HCT116 (cell line): ENCODE results near the gene DCTN2. TPM values are rescaled to one million over a fixed set of nuclear protein-coding genes. Genes with fewer than 3 reads are reported as not detected.
"Not testable (repeated sequence)": the region's sequence is repeated elsewhere in the genome, so short reads cannot be mapped to it uniquely, and the experiment has no call there.

Experiments used
- ATAC-seq: fragments of 200-7000 bp; cut with Tn5 transposase; 2 replicates; pipeline ENCODE4 v1.9.1; 2020; ENCODE audit warnings: mild to moderate bottlenecking, moderate library complexity
- BruUV-seq: library from RNA; stranded (reverse); fragments of 400-500 nt; replicated peaks from 2 replicates; lab custom pipeline; 2021; lab: Mats Ljungman, UMichigan
- CTCF ChIA-PET: fragments of 300-600 bp; sonication (Branson Sonifier 250); formaldehyde crosslinking; loops from one replicate; lab custom pipeline; 2021; ENCODE audit warnings: antibody characterized with exemption; lab: Charles Lee
- POLR2A ChIA-PET: fragments of 300-600, 350-600 bp; sonication (Branson Sonifier 250); formaldehyde crosslinking; loops from one replicate; lab custom pipeline; 2021; ENCODE audit warnings: antibody characterized with exemption; lab: Charles Lee
- RAD21 ChIA-PET, 2 experiments: fragments of 300-600 bp; sonication (Branson Sonifier 250); formaldehyde crosslinking; loops; one replicate each; lab custom pipeline; 2023; ENCODE audit warnings: low total read pairs in 2 of 2; ENCODE audit not compliant: uncharacterized antibody in 2 of 2, unreplicated experiment in 2 of 2, low non-redundant PET in 1 of 2; lab: Charles Lee
- DNase-seq: peaks from one replicate; pipeline ENCODE4 v3.0.0-alpha.2; 2010; ENCODE audit warnings: low read depth, low spot score
- H2AFZ ChIP-seq: fragments of 200-600 bp; shearing (Covaris generic), sonication (generic); 2 replicates; pipeline ENCODE4 v1.6.1; 2017; ENCODE audit warnings: low read depth, mixed run types, mixed read lengths, antibody characterized with exemption, low read length; ENCODE audit not compliant: poor library complexity, severe bottlenecking
- H3K27ac ChIP-seq: 2 replicates; pipeline ENCODE4 v1.5.1; 2012; ENCODE audit warnings: low read depth, low read length
- H3K27me3 ChIP-seq: fragments of 200-600 bp; sonication (generic); 2 replicates; pipeline ENCODE4 v1.6.1; 2016; ENCODE audit warnings: mixed run types, low read length, mixed read lengths; ENCODE audit not compliant: insufficient read depth
- H3K36me3 ChIP-seq, 2 experiments: fragments of 200-500 bp in 1 of 2; fragments of 200-600 bp in 1 of 2; sonication (Bioruptor generic) in 1 of 2; sonication (generic) in 1 of 2; 2 replicates each; pipeline versions ENCODE4 v1.5.1 to v1.6.1; 2014 to 2016; ENCODE audit warnings: low read length in 2 of 2, inconsistent platforms in 1 of 2, mixed read lengths in 1 of 2, mixed run types in 1 of 2; ENCODE audit not compliant: insufficient read depth in 2 of 2, control insufficient read depth in 1 of 2
- H3K4me1 ChIP-seq, 2 experiments: fragments of 200-600 bp in 1 of 2; sonication (generic) in 1 of 2; 2 replicates each; pipeline versions ENCODE4 v1.5.1 to v1.6.1; 2012 to 2017; ENCODE audit warnings: low read length in 2 of 2, inconsistent platforms in 1 of 2, mild to moderate bottlenecking in 1 of 2, mixed read lengths in 1 of 2, mixed run types in 1 of 2, moderate library complexity in 1 of 2; ENCODE audit not compliant: insufficient read depth in 2 of 2, control insufficient read depth in 1 of 2
- H3K4me2 ChIP-seq: fragments of 200-600 bp; sonication (generic); 2 replicates; pipeline ENCODE4 v1.6.1; 2017; ENCODE audit warnings: mixed run types, low read length, mixed read lengths
- H3K4me3 ChIP-seq, 2 experiments: fragments of 200-600 bp in 1 of 2; sonication (generic) in 1 of 2; replicated peaks in 1 of 2; 2 replicates each; pipeline ENCODE4 v1.5.1; 2011 to 2016; ENCODE audit warnings: low read length in 2 of 2, control low read depth in 1 of 2, low read depth in 1 of 2, mild to moderate bottlenecking in 1 of 2, mixed read lengths in 1 of 2, mixed run types in 1 of 2
- H3K79me2 ChIP-seq: fragments of 200-600 bp; sonication (generic); 2 replicates; pipeline ENCODE4 v1.6.1; 2017; ENCODE audit warnings: mild to moderate bottlenecking, mixed run types, low read length, moderate library complexity, mixed read lengths; ENCODE audit not compliant: insufficient read depth
- H3K9ac ChIP-seq: fragments of 200-600 bp; sonication (generic); 2 replicates; pipeline ENCODE4 v1.6.1; 2016; ENCODE audit warnings: low read length, mixed read lengths
- H3K9me2 ChIP-seq: fragments of 200-600 bp; sonication (generic), shearing (Covaris generic); 2 replicates; pipeline ENCODE4 v1.6.1; 2017; ENCODE audit warnings: mixed run types, mild to moderate bottlenecking, moderate library complexity; ENCODE audit not compliant: insufficient read depth
- H3K9me3 ChIP-seq, 2 experiments: fragments of 200-500 bp in 1 of 2; fragments of 200-600 bp in 1 of 2; sonication (Bioruptor generic) in 1 of 2; sonication (generic) in 1 of 2; 2 replicates each; pipeline ENCODE4 v1.6.1; 2014 to 2017; ENCODE audit warnings: low read length in 2 of 2, mixed read lengths in 2 of 2, inconsistent platforms in 1 of 2, low read depth in 1 of 2, mild to moderate bottlenecking in 1 of 2, mixed run types in 1 of 2, moderate library complexity in 1 of 2; ENCODE audit not compliant: control insufficient read depth in 1 of 2, insufficient read depth in 1 of 2
- H4K20me1 ChIP-seq: fragments of 200-600 bp; sonication (generic), shearing (Covaris generic); 2 replicates; pipeline ENCODE4 v1.6.1; 2017; ENCODE audit warnings: mixed run types, mild to moderate bottlenecking, moderate library complexity; ENCODE audit not compliant: insufficient read depth
- ELF1 ChIP-seq: IDR thresholded peaks from 2 replicates; pipeline ENCODE4 v1.6.1; 2012; ENCODE audit warnings: low read depth, borderline replicate concordance
- FOSL1 ChIP-seq: IDR thresholded peaks from 2 replicates; pipeline ENCODE4 v1.6.1; 2012; ENCODE audit warnings: low read depth
- POLR2AphosphoS5 ChIP-seq: IDR thresholded peaks from 2 replicates; pipeline ENCODE4 v1.6.1; 2011; ENCODE audit warnings: mild to moderate bottlenecking, low read depth, low read length, moderate library complexity
- TCF7L2 ChIP-seq: IDR thresholded peaks from 2 replicates; pipeline ENCODE4 v1.7.0; 2011; ENCODE audit warnings: borderline replicate concordance, inconsistent platforms; ENCODE audit not compliant: insufficient read depth, insufficient read length; ENCODE audit errors: extremely low read depth
- intact Hi-C: fragments of 100-400 bp; cut with micrococcal nuclease; formaldehyde crosslinking; loops from 2 replicates; pipeline ENCODE4 v1.10.0; 2022
- total RNA-seq: library from RNA; stranded (reverse); gene quantifications from one replicate; pipeline ENCODE4 v1.2.1, GENCODE V29; 2021; ENCODE audit not compliant: unreplicated experiment

DCTN2 gene
- total RNA-seq, 1 experiment from 2014 or later = 95.9 TPM

GRCh38 chr12:57506541-57506940, 40.5 kb downstream of the DCTN2 start:
- H3K79me2 ChIP-seq, H3K9ac ChIP-seq, H3K9me3 ChIP-seq, ATAC-seq, H3K4me2 ChIP-seq, H3K4me3 ChIP-seq, H3K27ac ChIP-seq, CTCF ChIA-PET, H4K20me1 ChIP-seq, DNase-seq, H3K4me1 ChIP-seq, H2AFZ ChIP-seq, BruUV-seq, H3K9me2 ChIP-seq, H3K27me3 ChIP-seq, intact Hi-C loops, RAD21 ChIA-PET: not testable (repeated sequence)
- POLR2A ChIA-PET = interaction anchor here (2.6 kb wide), 1 partner anchor 8 kb away, joined by 8 read pairs; no protein-coding TSS in a partner anchor
- peaks cover 23 to 39% of the 10 kb centered on the region in 2 experiments; a peak in 3 of 4 replicates for H3K36me3 ChIP-seq

DNA sequence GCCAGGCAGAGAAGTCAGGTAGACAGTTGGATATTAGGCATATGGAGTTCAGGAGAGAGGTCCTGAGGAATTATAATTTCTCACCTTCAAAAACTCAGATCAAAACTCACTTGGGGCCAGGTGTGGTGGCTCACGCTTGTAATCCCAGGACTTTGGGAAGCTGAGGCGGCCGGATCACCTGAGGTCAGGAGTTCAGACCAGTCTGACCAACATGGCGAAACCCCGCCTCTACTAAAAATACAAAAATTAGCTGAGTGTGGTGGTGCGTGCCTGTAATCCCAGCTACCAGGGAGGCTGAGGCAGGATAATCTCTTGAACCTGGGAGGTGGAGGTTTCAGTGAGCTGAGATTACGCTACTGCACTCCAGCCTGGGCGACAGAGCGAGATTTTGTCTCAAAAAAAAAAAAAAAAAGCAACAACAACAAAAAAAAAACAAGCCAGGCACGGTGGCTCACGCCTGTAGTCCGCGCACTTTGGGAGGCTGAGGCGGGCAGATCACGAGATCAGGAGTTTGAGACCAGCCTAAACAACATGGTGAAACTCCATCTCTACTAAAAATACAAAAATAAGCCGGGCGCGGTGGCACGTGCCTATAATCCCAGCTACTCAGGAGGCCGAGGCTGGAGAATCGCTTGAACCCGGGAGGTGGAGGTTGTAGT, 44.6 kb downstream of the DCTN2 start:
- H4K20me1 ChIP-seq, H3K9me2 ChIP-seq, H3K9me3 ChIP-seq, BruUV-seq, DNase-seq, H3K4me3 ChIP-seq, intact Hi-C loops, H3K27ac ChIP-seq, RAD21 ChIA-PET, H3K79me2 ChIP-seq, H2AFZ ChIP-seq, CTCF ChIA-PET, H3K9ac ChIP-seq, H3K4me2 ChIP-seq, ATAC-seq, H3K4me1 ChIP-seq, H3K27me3 ChIP-seq: not testable (repeated sequence)
- peaks cover 54 to 55% of the 10 kb centered on the region in 2 experiments for H3K36me3 ChIP-seq
- POLR2A ChIA-PET = interaction anchor here (0.7 to 1.0 kb wide), 2 partner anchors 13 to 14 kb away, joined by 3 read pairs; no protein-coding TSS in a partner anchor

GRCh38 chr12:57500213-57500612, 46.8 kb downstream of the DCTN2 start:
- intact Hi-C loops = no loop called here
- no peaks in the 10 kb centered on the region for H3K9me3 ChIP-seq
- peaks cover 46 to 57% of the 10 kb centered on the region in 2 experiments for H3K36me3 ChIP-seq
- RAD21 ChIA-PET = no interaction called here
- POLR2A ChIA-PET = no interaction called here
- TF ChIP-seq POLR2AphosphoS5 (peak; percentile 30; the same call in 1 of the 2 replicates), FOSL1 (no peak), TCF7L2 (no peak), ELF1 (no peak)
- ATAC-seq (no peak), DNase-seq (no peak)
- H3K4me1 ChIP-seq = no peaks in the 10 kb centered on the region
- H3K4me2 ChIP-seq = no peak overlapping the region
- H3K9ac ChIP-seq = no peak overlapping the region
- H2AFZ ChIP-seq = no peak overlapping the region
- no peaks in the 10 kb centered on the region for H4K20me1 ChIP-seq
- H3K27me3 ChIP-seq = no peaks in the 10 kb centered on the region
- no peak overlapping the region for H3K4me3 ChIP-seq
- no peaks in the 10 kb centered on the region for H3K9me2 ChIP-seq
- CTCF ChIA-PET = no interaction called here
- no peaks in the 10 kb centered on the region for H3K79me2 ChIP-seq
- no TSS peak for BruUV-seq
- no peak overlapping the region for H3K27ac ChIP-seq
